D721Med (cell line): Measurements from ENCODE around the gene DNAJB8.

ENCODE experiments used
- DNase-seq: peaks from one replicate; pipeline ENCODE4 v3.0.0; 2011; ENCODE audit warnings: low spot score; ENCODE audit not compliant: insufficient read length
- FAIRE-seq: peaks from 2 replicates; lab custom pipeline; 2011; peaks lifted over from hg19 to GRCh38; lab: Jason Lieb, UNC
- TF ChIP-seq, protein P1 (sequence below): IDR thresholded peaks from 2 replicates; pipeline ENCODE4 v1.5.1; 2012; ENCODE audit warnings: mild to moderate bottlenecking, control low read depth; ENCODE audit not compliant: insufficient read depth; ENCODE audit errors: missing control alignments

Gene DNAJB8

DNA sequence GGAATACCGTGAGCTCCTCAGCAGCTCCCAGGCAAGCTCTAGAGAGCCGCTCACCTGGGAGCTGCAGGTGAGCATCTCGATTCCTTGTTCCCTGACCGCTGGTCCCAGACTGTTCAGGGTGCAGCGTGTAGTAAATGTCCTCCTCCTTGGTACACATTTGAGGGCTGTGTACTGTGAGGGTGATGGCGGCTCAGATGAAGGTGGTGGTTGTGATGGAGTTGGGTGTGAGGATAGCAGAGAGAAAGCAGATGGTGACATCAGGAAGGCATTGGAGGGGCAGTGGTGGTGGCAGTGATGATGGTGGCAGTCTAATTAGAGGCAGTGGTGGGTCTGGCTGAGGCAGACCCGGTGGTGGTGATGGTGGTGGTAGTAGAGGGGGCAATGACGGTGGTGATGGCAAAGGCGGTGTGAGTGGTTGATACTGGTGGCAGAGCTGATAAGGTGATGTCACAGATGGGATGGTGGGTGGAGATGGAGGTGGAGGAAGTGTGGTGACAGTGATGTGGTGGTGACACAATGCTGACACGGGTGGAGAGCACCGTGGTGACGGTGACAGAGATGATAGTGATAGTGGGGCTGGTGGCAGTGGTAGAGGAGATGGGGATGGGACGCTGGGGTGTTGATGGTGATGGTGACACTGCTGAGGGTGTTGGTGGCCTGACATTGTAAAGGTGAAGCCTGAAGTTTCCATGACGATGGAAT, at the start of gene DNAJB8:
Gene DNAJB8, minus strand, starts transcription at position 51 of the 702 bp plus-strand sequence. CDS start 3,645 bp downstream, outside the sequence.
- FAIRE-seq (no peak), DNase-seq (no peak)
- TF ChIP-seq, protein P1, sequence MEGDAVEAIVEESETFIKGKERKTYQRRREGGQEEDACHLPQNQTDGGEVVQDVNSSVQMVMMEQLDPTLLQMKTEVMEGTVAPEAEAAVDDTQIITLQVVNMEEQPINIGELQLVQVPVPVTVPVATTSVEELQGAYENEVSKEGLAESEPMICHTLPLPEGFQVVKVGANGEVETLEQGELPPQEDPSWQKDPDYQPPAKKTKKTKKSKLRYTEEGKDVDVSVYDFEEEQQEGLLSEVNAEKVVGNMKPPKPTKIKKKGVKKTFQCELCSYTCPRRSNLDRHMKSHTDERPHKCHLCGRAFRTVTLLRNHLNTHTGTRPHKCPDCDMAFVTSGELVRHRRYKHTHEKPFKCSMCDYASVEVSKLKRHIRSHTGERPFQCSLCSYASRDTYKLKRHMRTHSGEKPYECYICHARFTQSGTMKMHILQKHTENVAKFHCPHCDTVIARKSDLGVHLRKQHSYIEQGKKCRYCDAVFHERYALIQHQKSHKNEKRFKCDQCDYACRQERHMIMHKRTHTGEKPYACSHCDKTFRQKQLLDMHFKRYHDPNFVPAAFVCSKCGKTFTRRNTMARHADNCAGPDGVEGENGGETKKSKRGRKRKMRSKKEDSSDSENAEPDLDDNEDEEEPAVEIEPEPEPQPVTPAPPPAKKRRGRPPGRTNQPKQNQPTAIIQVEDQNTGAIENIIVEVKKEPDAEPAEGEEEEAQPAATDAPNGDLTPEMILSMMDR = no peak

- FAIRE-seq (no peak), DNase-seq (no peak)
Observed at GRCh38 chr3:128515967-128516366, 49.3 kb upstream of the DNAJB8 start.

GRCh38 chr3:128508852-128509251, 42.2 kb upstream of the DNAJB8 start:
- TF ChIP-seq, protein P1 = no peak
- DNase-seq = no peak
- FAIRE-seq = no peak

More at GRCh38 chr3:128515967-128516366, 49.3 kb upstream of the DNAJB8 start:
- TF ChIP-seq, protein P1 = no peak

DNA sequence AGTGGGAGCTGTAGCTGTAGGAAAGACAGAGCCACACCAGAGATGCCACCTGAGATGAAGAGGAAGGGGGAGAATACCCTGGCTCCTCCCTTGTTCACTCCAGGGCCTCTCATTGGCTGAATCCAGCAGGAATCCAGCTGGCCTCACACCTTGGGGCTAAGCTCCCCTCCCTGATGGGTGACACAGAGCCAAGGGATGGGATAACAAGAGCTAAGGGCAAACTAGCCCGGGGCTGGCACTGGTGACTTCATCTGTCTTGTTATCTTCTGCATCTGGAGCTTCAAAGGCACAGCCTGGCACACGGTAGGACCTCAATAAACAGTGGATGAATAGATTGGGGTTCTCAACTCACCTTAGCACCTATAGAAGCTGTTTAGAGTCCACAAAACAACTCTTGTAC, 40.1 kb upstream of the DNAJB8 start:
- FAIRE-seq (no peak), DNase-seq (no peak)
- TF ChIP-seq, protein P1 = no peak

DNA sequence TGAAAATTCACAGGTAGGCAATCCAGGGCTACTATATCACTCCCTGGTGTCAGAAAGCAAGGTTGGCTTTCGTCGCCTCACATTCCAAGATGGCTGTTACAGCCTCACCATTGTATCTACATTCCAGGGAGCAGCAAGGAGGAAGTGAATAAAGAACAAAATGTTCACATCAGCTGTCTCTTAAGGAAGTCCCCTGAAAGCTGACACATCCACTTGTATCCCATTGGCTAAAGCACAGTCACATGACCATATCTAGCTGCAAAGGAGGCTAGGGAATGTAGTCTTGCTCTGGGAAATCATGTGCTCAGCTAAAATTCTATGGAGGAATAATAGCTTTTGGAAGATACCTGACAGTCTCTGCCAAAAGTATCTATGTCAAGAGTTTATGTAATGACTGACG, 39.1 kb upstream of the DNAJB8 start:
- FAIRE-seq (no peak), DNase-seq (no peak)
- TF ChIP-seq, protein P1 = no peak

DNA sequence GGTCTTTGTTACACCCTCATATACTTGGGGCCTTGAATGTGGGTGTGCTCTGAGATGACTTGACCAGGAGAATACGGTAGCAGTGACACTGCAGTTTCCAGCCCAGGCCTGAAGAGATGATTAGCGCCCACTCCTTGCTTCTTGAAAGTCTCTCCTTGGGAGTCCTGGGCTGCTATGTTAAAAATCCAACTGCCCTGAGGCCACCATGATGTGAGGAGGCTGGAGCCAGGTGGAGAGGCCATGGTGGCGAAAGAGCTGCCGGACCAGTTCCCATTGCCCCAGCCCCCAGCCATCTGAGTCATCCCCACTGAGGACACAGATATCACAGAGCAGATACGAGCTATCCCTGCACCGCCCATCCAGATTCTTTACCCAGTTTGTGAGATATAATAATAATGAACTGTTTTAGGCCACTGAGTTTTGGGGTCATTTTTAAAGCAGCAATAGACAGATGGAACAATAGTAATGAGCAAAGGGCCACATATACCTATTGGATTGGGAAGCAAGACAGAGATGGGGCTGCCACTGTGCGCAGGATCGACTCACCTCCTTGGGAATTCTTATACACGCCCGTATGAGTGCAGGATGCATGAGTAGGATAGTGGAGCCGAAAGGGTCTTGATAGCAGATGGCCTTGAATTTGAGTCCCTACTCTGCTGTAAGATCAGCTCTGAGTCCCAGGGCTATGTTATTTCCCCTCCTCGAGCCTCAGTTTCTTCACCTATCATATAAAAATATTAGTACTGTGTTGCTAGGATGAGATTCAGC, 38.5 kb upstream of the DNAJB8 start:
- DNase-seq (no peak), FAIRE-seq (no peak)
- TF ChIP-seq, protein P1 = no peak
